Neural cell (in vitro differentiated cells): Measurements from ENCODE around the gene TCF4. TPM values are rescaled to one million over a fixed set of nuclear protein-coding genes. Genes with fewer than 3 reads are reported as not detected.

ENCODE experiments used
- H2AFZ ChIP-seq: fragments of 200-600, 300-800 bp; sonication (generic), shearing (Covaris generic); 2 replicates; pipeline ENCODE4 v1.6.0; 2014; ENCODE audit warnings: low read depth, mild to moderate bottlenecking, antibody characterized with exemption, low read length, moderate library complexity
- H3F3A ChIP-seq: fragments of 200-600 bp; shearing (Covaris generic); 2 replicates; pipeline ENCODE4 v1.6.1; 2016; ENCODE audit warnings: mild to moderate bottlenecking, moderate library complexity, mixed read lengths, antibody characterized with exemption, low read length; ENCODE audit not compliant: insufficient read depth, poor library complexity, severe bottlenecking
- H3K27ac ChIP-seq: fragments of 200-600, 300-800 bp; sonication (generic), shearing (Covaris generic); 2 replicates; pipeline ENCODE4 v1.5.1; 2014; ENCODE audit warnings: mild to moderate bottlenecking, low read length, moderate library complexity
- H3K27me3 ChIP-seq: fragments of 300-800, 200-600 bp; sonication (generic), shearing (Covaris generic); 2 replicates; pipeline ENCODE4 v1.6.0; 2014; ENCODE audit warnings: mild to moderate bottlenecking, low read depth, low read length, moderate library complexity; ENCODE audit not compliant: insufficient read depth
- H3K36me3 ChIP-seq: fragments of 300-800, 200-600 bp; sonication (generic), shearing (Covaris generic); 2 replicates; pipeline ENCODE4 v1.5.1; 2014; ENCODE audit warnings: mild to moderate bottlenecking, antibody characterized with exemption, low read length, moderate library complexity; ENCODE audit not compliant: insufficient read depth
- H3K4me2 ChIP-seq: fragments of 300-800, 200-600 bp; sonication (generic), shearing (Covaris generic); 2 replicates; pipeline ENCODE4 v1.6.0; 2014; ENCODE audit warnings: mild to moderate bottlenecking, low read length
- H3K4me3 ChIP-seq: fragments of 300-800, 200-600 bp; sonication (generic), shearing (Covaris generic); 2 replicates; pipeline ENCODE4 v1.5.1; 2014; ENCODE audit warnings: mild to moderate bottlenecking, low read length, moderate library complexity
- H3K79me2 ChIP-seq: fragments of 200-600 bp; shearing (Covaris generic); replicated peaks from 2 replicates; pipeline ENCODE4 v1.6.0; 2014; ENCODE audit warnings: mild to moderate bottlenecking, low read length, moderate library complexity; ENCODE audit not compliant: insufficient read depth
- H3K9ac ChIP-seq: fragments of 300-800, 200-600 bp; sonication (generic), shearing (Covaris generic); 2 replicates; pipeline ENCODE4 v1.6.1; 2016; ENCODE audit warnings: mild to moderate bottlenecking, low read length, mixed read lengths
- H3K9me2 ChIP-seq: fragments of 200-600 bp; shearing (Covaris generic); 2 replicates; pipeline ENCODE4 v1.6.1; 2016; ENCODE audit warnings: mild to moderate bottlenecking, low read length, mixed read lengths; ENCODE audit not compliant: insufficient read depth
- H3K9me3 ChIP-seq: fragments of 200-600, 300-800 bp; sonication (generic), shearing (Covaris generic); 2 replicates; pipeline ENCODE4 v1.6.1; 2016; ENCODE audit warnings: mild to moderate bottlenecking, mixed run types, low read length, moderate library complexity, mixed read lengths
- H4K20me1 ChIP-seq: fragments of 200-600 bp; shearing (Covaris generic); 2 replicates; pipeline ENCODE4 v1.6.1; 2016; ENCODE audit warnings: mild to moderate bottlenecking, mixed run types; ENCODE audit not compliant: insufficient read depth
- EP300 ChIP-seq: fragments of 450-650 bp; conservative IDR thresholded peaks from 2 replicates; pipeline ENCODE4 v1.6.1; 2014; ENCODE audit warnings: antibody characterized with exemption, mild to moderate bottlenecking, moderate library complexity; ENCODE audit not compliant: poor library complexity, severe bottlenecking
- EZH2 ChIP-seq: fragments of 200-600, 300-800 bp; shearing (Covaris generic), sonication (generic); IDR thresholded peaks from 2 replicates; pipeline ENCODE4 v1.6.1; 2014; ENCODE audit warnings: antibody characterized with exemption, low read length, borderline replicate concordance, mild to moderate bottlenecking; ENCODE audit not compliant: insufficient read depth, poor library complexity, severe bottlenecking
- MXI1 ChIP-seq: fragments of 450-650 bp; conservative IDR thresholded peaks from 2 replicates; pipeline ENCODE4 v1.6.1; 2014; ENCODE audit warnings: antibody characterized with exemption, mild to moderate bottlenecking; ENCODE audit not compliant: poor library complexity, severe bottlenecking
- POLR2AphosphoS5 ChIP-seq: IDR thresholded peaks from 2 replicates; pipeline ENCODE4 v1.6.1; 2012
- RAD21 ChIP-seq: fragments of 450-650 bp; conservative IDR thresholded peaks from 2 replicates; pipeline ENCODE4 v1.6.1; 2014; ENCODE audit warnings: antibody characterized with exemption, mild to moderate bottlenecking, moderate library complexity
- SMC3 ChIP-seq: fragments of 450-650 bp; conservative IDR thresholded peaks from 2 replicates; pipeline ENCODE4 v1.6.1; 2014; ENCODE audit warnings: antibody characterized with exemption, mild to moderate bottlenecking, moderate library complexity; ENCODE audit not compliant: poor library complexity
- TAF1 ChIP-seq: IDR thresholded peaks from 2 replicates; pipeline ENCODE4 v1.6.1; 2012; ENCODE audit warnings: low read depth
- polyA plus RNA-seq: library from polyadenylated mRNA; depleted of rRNA; stranded (reverse); fragments of >200 nt; gene quantifications from 2 replicates; pipeline ENCODE4 v1.2.3, GENCODE V29; 2014
- TF ChIP-seq, protein P1 (sequence below): fragments of 450-650 bp; IDR thresholded peaks from 2 replicates; pipeline ENCODE4 v1.5.1; 2014; ENCODE audit warnings: antibody characterized with exemption, mild to moderate bottlenecking, moderate library complexity; ENCODE audit not compliant: poor library complexity, severe bottlenecking
- TF ChIP-seq, protein P2 (sequence below): IDR thresholded peaks from 2 replicates; pipeline ENCODE4 v1.6.1; 2012; ENCODE audit warnings: borderline replicate concordance

TCF4 gene
- polyA plus RNA-seq, 1 donor from 2014 or later, result 7.0 TPM

DNA sequence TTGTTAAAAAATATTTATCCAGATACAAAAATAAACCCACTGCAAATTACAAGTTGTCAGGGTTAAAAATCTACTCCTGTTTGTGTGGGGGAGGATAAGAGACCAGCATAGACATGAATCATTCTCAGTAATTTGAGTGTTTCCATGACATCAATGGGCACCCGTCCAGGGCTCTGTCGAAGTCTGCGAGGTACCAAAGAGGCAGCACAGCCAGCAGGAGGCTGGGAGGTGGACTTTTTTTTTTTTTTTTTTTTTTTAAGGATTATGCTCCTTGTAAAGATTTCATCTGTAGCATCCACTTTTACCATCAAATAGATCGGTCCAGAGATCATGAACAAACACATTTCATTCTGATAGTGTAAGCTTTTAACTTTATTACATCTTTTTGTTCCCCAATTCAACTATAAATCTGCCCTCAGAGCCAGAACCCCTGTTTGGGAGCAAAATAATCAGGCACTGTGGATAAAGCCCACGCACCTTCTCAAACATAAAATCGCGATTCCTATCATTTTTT is 182.0 kb downstream of the TCF4 start:
- no peak overlapping the region for H3K4me3 ChIP-seq
- no peaks in the 10 kb centered on the region for H3F3A ChIP-seq
- H3K9me3 ChIP-seq, result no peaks in the 10 kb centered on the region
- H3K79me2 ChIP-seq, result peaks cover 11% of the 10 kb centered on the region
- TF ChIP-seq TAF1 (no peak), SMC3 (no peak), POLR2AphosphoS5 (no peak), RAD21 (no peak), MXI1 (no peak), EZH2 (no peak)
- TF ChIP-seq, protein P1, sequence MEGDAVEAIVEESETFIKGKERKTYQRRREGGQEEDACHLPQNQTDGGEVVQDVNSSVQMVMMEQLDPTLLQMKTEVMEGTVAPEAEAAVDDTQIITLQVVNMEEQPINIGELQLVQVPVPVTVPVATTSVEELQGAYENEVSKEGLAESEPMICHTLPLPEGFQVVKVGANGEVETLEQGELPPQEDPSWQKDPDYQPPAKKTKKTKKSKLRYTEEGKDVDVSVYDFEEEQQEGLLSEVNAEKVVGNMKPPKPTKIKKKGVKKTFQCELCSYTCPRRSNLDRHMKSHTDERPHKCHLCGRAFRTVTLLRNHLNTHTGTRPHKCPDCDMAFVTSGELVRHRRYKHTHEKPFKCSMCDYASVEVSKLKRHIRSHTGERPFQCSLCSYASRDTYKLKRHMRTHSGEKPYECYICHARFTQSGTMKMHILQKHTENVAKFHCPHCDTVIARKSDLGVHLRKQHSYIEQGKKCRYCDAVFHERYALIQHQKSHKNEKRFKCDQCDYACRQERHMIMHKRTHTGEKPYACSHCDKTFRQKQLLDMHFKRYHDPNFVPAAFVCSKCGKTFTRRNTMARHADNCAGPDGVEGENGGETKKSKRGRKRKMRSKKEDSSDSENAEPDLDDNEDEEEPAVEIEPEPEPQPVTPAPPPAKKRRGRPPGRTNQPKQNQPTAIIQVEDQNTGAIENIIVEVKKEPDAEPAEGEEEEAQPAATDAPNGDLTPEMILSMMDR, result no peak
- H3K9me2 ChIP-seq, result no peaks in the 10 kb centered on the region
- H2AFZ ChIP-seq, result no peak overlapping the region
- H3K4me2 ChIP-seq, result no peak overlapping the region
- H3K27me3 ChIP-seq, result no peaks in the 10 kb centered on the region
- H3K27ac ChIP-seq, result no peak overlapping the region
- no peaks in the 10 kb centered on the region for H4K20me1 ChIP-seq
- no peak overlapping the region for H3K9ac ChIP-seq
- no peaks in the 10 kb centered on the region for H3K36me3 ChIP-seq

DNA sequence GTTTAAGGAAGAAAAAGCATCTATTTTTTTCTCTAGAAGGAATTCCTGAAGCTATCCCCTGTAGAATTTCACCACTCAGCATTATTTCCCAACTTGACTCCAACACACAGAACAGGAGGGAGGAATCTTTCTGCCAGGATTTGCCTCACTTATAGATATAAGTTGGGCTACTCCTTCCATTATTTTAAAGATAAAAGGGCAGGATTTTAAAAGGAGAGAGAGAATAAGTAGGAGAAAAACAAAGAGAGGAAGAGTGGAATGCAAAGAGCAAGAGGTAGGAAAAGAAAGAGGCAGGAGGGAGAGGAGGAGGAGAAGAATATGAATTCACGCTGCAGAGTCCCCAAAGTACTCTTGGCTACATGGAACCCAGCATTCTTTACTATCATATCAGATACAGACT is 182.5 kb downstream of the TCF4 start:
- H3K9me3 ChIP-seq, result no peaks in the 10 kb centered on the region
- no peaks in the 10 kb centered on the region for H4K20me1 ChIP-seq
- no peak overlapping the region for H2AFZ ChIP-seq
- H3F3A ChIP-seq, result no peaks in the 10 kb centered on the region
- no peak overlapping the region for H3K4me3 ChIP-seq
- H3K36me3 ChIP-seq, result no peaks in the 10 kb centered on the region
- no peaks in the 10 kb centered on the region for H3K9me2 ChIP-seq
- H3K79me2 ChIP-seq, result peaks cover 11% of the 10 kb centered on the region
- no peaks in the 10 kb centered on the region for H3K27me3 ChIP-seq
- no peak overlapping the region for H3K27ac ChIP-seq
- no peak overlapping the region for H3K4me2 ChIP-seq
- H3K9ac ChIP-seq, result no peak overlapping the region
- TF ChIP-seq SMC3 (no peak), POLR2AphosphoS5 (no peak), RAD21 (no peak), EZH2 (no peak), EP300 (no peak), MXI1 (no peak), TAF1 (no peak)
- TF ChIP-seq, protein P1, result no peak
- TF ChIP-seq, protein P2, sequence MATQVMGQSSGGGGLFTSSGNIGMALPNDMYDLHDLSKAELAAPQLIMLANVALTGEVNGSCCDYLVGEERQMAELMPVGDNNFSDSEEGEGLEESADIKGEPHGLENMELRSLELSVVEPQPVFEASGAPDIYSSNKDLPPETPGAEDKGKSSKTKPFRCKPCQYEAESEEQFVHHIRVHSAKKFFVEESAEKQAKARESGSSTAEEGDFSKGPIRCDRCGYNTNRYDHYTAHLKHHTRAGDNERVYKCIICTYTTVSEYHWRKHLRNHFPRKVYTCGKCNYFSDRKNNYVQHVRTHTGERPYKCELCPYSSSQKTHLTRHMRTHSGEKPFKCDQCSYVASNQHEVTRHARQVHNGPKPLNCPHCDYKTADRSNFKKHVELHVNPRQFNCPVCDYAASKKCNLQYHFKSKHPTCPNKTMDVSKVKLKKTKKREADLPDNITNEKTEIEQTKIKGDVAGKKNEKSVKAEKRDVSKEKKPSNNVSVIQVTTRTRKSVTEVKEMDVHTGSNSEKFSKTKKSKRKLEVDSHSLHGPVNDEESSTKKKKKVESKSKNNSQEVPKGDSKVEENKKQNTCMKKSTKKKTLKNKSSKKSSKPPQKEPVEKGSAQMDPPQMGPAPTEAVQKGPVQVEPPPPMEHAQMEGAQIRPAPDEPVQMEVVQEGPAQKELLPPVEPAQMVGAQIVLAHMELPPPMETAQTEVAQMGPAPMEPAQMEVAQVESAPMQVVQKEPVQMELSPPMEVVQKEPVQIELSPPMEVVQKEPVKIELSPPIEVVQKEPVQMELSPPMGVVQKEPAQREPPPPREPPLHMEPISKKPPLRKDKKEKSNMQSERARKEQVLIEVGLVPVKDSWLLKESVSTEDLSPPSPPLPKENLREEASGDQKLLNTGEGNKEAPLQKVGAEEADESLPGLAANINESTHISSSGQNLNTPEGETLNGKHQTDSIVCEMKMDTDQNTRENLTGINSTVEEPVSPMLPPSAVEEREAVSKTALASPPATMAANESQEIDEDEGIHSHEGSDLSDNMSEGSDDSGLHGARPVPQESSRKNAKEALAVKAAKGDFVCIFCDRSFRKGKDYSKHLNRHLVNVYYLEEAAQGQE, result no peak
